Activated naive CD4-positive, alpha-beta T cell treated with anti-CD3 and anti-CD28 coated beads, Interleukin-2, amount 50 U/mL, for 72 hours (primary cell): ENCODE measurements around the gene GALNT5. TPM values are rescaled to one million over a fixed set of nuclear protein-coding genes. Genes with fewer than 3 reads are reported as not detected.
"Not testable (repeated sequence)": the region's sequence is repeated elsewhere in the genome, so short reads cannot be mapped to it uniquely, and the experiment has no call there.

Source experiments
- ATAC-seq, 2 donors: fragments of 150-1000 bp; cut with Tn5 transposase; 2 replicates each; pipeline ENCODE4 v1.10.0; 2021; ENCODE audit warnings: mild to moderate bottlenecking in 2 of 2, moderate library complexity in 2 of 2
- DNase-seq, 2 donors: peaks; one replicate each; pipeline ENCODE4 v3.0.0; 2021 to 2022; ENCODE audit warnings: low spot score in 2 of 2
- H3K27ac Mint-ChIP-seq, 2 donors: one replicate each; pipeline ENCODE4 v1.8.0; 2022; ENCODE audit warnings: mild to moderate bottlenecking in 2 of 2, mixed read lengths in 2 of 2
- H3K36me3 Mint-ChIP-seq, 2 donors: one replicate each; pipeline ENCODE4 v1.8.0; 2022; ENCODE audit warnings: mixed read lengths in 2 of 2
- H3K9me3 Mint-ChIP-seq, 2 donors: one replicate each; pipeline ENCODE4 v1.8.0; 2022; ENCODE audit warnings: mixed read lengths in 2 of 2
- total RNA-seq, 2 donors: library from RNA; stranded (reverse); gene quantifications; one replicate each; pipeline ENCODE4 v1.2.3, GENCODE V29; 2022

GALNT5 gene
- total RNA-seq, 2 donors from 2014 or later: 0.10 TPM; not detected in 1

DNA sequence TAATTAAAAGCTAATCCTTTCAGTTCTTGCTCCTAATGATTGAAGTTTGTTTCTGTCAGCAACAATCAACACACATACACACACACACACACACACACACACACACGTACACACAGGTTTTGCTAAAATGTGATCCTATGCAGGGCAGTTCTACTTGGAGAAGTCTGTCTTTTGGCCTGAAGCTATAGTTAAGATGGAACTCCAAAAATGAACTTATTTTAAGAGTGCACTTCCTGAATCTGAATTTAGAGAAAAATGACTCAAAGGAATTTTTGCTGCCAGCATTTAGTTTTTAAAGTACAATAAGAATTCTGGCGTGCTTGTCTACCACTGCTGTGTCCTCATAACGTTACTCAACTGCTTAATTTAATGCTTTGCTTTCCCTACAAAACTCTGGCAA, 6.6 kb downstream of the GALNT5 start:
- ATAC-seq (no peak), DNase-seq (no peak)
- no peaks in the 10 kb centered on the region for H3K36me3 Mint-ChIP-seq
- no peak overlapping the region for H3K27ac Mint-ChIP-seq
- H3K9me3 Mint-ChIP-seq: no peaks in the 10 kb centered on the region

GRCh38 chr2:157265825-157266224, 8.3 kb downstream of the GALNT5 start:
- H3K27ac Mint-ChIP-seq: no peak overlapping the region
- ATAC-seq (no peak), DNase-seq (no peak)
- no peaks in the 10 kb centered on the region for H3K36me3 Mint-ChIP-seq
- H3K9me3 Mint-ChIP-seq: no peaks in the 10 kb centered on the region

- no peak overlapping the region for H3K27ac Mint-ChIP-seq
- ATAC-seq (peak; percentile 59 to 72), DNase-seq (no peak)
- H3K36me3 Mint-ChIP-seq: no peaks in the 10 kb centered on the region
- H3K9me3 Mint-ChIP-seq: no peaks in the 10 kb centered on the region
These were observed 10.0 kb downstream of the GALNT5 start for GRCh38 chr2:157267476-157267875.

- H3K27ac Mint-ChIP-seq: no peak overlapping the region
- H3K9me3 Mint-ChIP-seq: no peaks in the 10 kb centered on the region
- no peak for ATAC-seq
- no peaks in the 10 kb centered on the region for H3K36me3 Mint-ChIP-seq
- DNase-seq: no peak
These were observed 11.6 kb downstream of the GALNT5 start for GRCh38 chr2:157269060-157269459.

DNA sequence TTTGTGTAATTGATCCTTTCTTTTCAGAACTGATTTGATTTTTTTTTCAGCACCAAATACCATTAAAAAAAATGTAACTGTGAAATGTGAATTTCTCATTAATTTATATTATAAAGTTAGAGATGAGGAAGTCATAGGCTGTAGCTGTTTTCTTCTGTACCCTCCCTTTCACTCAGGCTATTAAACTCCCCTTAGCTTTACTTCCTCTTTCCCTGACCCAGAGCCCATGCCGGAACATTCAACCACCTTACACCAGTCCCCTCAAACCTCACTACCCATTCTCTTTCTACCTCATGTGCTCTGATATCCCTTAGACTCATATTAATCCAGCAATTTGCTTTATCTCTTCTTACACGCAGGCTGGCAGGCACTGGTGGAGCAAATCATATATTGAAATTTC, 12.4 kb downstream of the GALNT5 start:
- DNase-seq (no peak), ATAC-seq (no peak)
- Mint-ChIP-seq H3K27ac (no peak overlapping the region), H3K9me3 (no peaks in the 10 kb centered on the region), H3K36me3 (no peaks in the 10 kb centered on the region)

DNA sequence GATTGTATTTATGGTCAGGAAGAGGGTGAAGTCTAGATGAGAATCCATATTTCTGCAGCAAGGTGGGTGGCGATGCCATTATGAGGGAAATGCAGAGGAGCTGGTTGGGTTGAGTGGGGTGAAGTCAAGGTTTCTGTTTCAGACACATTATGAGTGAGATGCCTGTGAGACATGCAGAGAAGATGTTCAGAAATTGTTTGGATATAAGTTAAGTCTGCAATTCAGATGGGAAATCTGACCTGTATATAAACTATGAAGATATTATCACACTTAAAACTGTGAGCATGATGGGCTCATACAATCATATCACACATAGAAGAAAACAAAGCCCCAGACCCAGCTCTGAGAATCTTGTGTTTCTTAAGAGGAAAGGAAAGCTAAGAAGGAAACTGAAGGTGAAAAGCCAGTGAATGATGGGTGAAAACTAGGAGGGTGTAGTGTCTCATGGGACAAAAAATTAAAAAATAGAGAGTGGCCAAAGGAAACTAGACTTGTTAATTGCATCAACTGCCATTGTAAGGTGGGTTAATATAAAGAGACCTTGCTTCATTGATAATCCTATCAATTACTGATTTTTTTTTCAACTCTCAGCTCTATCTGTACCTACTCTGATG, 14.2 kb downstream of the GALNT5 start:
- DNase-seq (no peak), ATAC-seq (peak in 1 of 2 donors; percentile 79)
- Mint-ChIP-seq H3K36me3 (peaks cover 0 to 2% of the 10 kb centered on the region in 2 donors), H3K9me3 (peaks cover 0 to 3% of the 10 kb centered on the region in 2 donors), H3K27ac (no peak overlapping the region)

- not testable (repeated sequence) for ATAC-seq, H3K27ac Mint-ChIP-seq, DNase-seq
- Mint-ChIP-seq H3K9me3 (peaks cover 0 to 11% of the 10 kb centered on the region in 2 donors), H3K36me3 (peaks cover 0 to 11% of the 10 kb centered on the region in 2 donors)
These were observed 21.8 kb downstream of the GALNT5 start for GRCh38 chr2:157279311-157279710.

GRCh38 chr2:157281316-157281715, 23.8 kb downstream of the GALNT5 start:
- ATAC-seq: no peak
- DNase-seq: no peak
- Mint-ChIP-seq H3K27ac (no peak overlapping the region), H3K9me3 (peaks cover 0 to 11% of the 10 kb centered on the region in 2 donors), H3K36me3 (peaks cover 0 to 11% of the 10 kb centered on the region in 2 donors)

DNA sequence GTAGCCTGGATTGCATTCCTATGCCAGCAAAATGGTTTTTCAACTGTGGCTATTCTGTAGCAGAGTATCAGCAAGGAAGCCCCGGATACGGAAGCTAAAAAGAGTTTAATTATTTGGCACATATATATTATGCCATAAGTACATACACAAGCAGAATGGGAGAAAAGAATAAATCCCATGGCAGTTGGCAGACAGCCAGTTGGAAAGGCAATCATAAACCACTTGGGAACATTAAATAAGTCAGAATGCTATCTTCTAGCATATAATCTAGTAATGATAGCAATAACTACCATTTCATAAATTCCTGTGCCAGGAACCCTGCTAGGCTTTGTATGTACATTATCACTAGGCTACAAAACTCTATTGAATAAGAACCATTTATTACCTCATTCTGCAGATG, 26.0 kb downstream of the GALNT5 start:
- Mint-ChIP-seq H3K27ac (no peak overlapping the region), H3K9me3 (peaks cover 0 to 3% of the 10 kb centered on the region in 2 donors), H3K36me3 (peaks cover 0 to 2% of the 10 kb centered on the region in 2 donors)
- DNase-seq: no peak
- ATAC-seq: no peak

DNA sequence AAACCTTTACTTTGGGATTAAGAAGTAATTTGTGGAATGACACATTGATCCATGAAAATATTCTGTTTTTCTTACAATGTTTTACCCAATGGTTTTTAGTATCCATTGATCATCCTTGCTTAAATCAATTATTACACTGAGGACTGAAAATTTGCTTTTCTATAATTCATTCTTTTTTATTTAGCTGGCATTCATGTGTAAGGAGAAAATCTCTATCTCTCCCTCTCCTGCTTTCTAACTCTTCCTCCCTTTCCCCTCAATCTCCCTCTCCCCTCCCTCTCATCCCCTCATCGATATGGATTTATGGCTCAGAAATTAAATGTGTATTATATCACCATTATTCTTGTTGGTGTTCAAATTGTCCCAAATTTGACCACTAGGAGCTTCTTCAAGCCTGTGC, 29.7 kb downstream of the GALNT5 start:
- H3K27ac Mint-ChIP-seq: no peak overlapping the region
- ATAC-seq (no peak), DNase-seq (no peak)
- no peaks in the 10 kb centered on the region for H3K36me3 Mint-ChIP-seq
- no peaks in the 10 kb centered on the region for H3K9me3 Mint-ChIP-seq

DNA sequence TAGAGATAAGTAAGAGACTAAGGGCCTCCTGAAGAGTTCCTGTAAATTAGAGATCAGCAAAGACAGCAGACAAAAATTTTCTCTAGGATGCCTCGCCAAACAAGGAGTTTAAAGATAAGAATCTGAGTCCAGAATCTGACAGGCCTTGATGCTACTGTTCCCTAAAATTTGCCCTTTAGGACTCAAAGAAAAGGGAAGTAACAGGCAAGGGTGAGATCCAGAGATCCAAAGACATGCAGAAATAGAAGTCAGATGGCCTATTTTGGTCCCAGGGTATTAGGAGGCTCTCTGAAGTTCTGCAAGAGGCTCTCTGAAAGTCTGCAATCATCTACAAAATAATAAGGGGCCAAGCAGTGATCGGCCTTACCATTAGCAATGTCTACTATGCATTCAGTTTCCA, 33.0 kb downstream of the GALNT5 start:
- H3K27ac Mint-ChIP-seq: peak overlapping the region in 1 of 2 donors; percentile 48
- no peaks in the 10 kb centered on the region for H3K36me3 Mint-ChIP-seq
- H3K9me3 Mint-ChIP-seq: no peaks in the 10 kb centered on the region
- no peak for ATAC-seq
- no peak for DNase-seq

- ATAC-seq (no peak), DNase-seq (no peak)
- Mint-ChIP-seq H3K27ac (no peak overlapping the region), H3K9me3 (no peaks in the 10 kb centered on the region), H3K36me3 (no peaks in the 10 kb centered on the region)
These were observed 33.5 kb downstream of the GALNT5 start for GRCh38 chr2:157291018-157291417.

DNA sequence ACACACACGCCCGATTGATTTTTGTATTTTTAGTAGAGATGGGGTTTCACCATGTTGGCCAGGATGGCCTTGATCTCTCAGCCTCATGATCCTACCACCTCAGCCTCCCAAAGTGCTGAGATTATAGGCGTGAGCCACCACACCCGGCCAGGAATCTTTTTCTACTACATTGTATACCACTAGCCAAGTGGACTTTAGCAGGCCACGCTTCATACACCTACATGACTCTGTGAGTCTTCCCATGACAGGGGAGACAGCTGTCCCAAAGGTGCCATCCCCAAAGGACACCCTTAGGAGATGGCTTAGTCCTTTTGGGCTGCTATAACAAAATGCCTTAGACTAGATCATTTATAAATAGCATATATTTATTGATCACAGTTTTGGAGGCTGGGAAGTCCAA, 35.3 kb downstream of the GALNT5 start:
- H3K9me3 Mint-ChIP-seq: no peaks in the 10 kb centered on the region
- no peak overlapping the region for H3K27ac Mint-ChIP-seq
- no peaks in the 10 kb centered on the region for H3K36me3 Mint-ChIP-seq
- DNase-seq (no peak), ATAC-seq (no peak)

DNA sequence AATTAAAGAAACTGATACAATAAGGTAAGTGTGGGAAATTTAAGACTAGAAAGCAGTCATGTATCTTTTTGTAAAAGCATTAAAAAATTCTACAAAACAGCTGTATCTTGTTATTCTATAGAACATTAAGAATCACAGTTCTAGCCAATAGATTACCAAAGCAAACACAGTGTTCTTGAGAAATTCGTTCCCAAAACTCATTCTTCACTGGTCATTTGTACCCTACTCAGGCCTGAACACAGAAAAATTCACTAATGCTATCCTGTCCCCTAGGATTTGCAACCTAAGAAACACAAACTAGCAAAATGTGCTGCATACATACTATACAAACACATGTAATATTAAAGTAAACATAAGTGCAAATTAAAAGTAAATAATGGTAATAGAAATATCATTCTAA, 39.0 kb downstream of the GALNT5 start:
- Mint-ChIP-seq H3K27ac (no peak overlapping the region), H3K36me3 (no peaks in the 10 kb centered on the region), H3K9me3 (no peaks in the 10 kb centered on the region)
- DNase-seq: no peak
- ATAC-seq: no peak

DNA sequence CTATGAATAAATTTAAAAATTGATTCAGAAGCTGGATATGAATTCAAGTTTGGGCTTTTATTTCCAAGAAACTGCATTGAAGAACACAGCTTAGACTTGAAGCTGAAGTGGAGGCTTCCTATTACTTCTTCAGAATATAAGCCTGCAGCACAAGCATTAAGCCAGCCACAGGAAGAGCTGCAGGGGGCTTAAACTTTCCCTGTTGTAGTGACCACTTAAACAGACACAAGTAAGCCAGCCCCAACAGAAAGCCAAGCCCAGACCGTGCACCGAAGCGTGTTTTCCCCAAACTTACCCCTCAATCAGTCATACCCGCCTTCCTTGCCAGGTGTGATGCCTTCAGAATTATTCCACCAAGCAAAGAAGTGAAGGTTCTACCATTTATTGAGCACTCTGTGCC, 39.5 kb downstream of the GALNT5 start:
- H3K36me3 Mint-ChIP-seq: no peaks in the 10 kb centered on the region
- H3K27ac Mint-ChIP-seq: no peak overlapping the region
- ATAC-seq: no peak
- H3K9me3 Mint-ChIP-seq: no peaks in the 10 kb centered on the region
- no peak for DNase-seq

GRCh38 chr2:157301307-157301706, 43.8 kb downstream of the GALNT5 start:
- Mint-ChIP-seq H3K36me3 (no peaks in the 10 kb centered on the region), H3K27ac (no peak overlapping the region), H3K9me3 (no peaks in the 10 kb centered on the region)
- DNase-seq (no peak), ATAC-seq (no peak)

GRCh38 chr2:157302492-157303099, 45.1 kb downstream of the GALNT5 start:
- Mint-ChIP-seq H3K9me3 (no peaks in the 10 kb centered on the region), H3K36me3 (no peaks in the 10 kb centered on the region), H3K27ac (no peak overlapping the region)
- peak; percentile 63 to 70 for ATAC-seq
- DNase-seq: peak in 1 of 2 donors; percentile 27

GRCh38 chr2:157303612-157304011, 46.1 kb downstream of the GALNT5 start:
- no peaks in the 10 kb centered on the region for H3K36me3 Mint-ChIP-seq
- no peak overlapping the region for H3K27ac Mint-ChIP-seq
- ATAC-seq (no peak), DNase-seq (no peak)
- no peaks in the 10 kb centered on the region for H3K9me3 Mint-ChIP-seq
